Measurements from ENCODE around the gene CCNY. TPM values are rescaled to one million over a fixed set of nuclear protein-coding genes. Genes with fewer than 3 reads are reported as not detected.

Gene CCNY
- total RNA-seq, 2 experiments from 2014 or later = 64.9 to 66.9 TPM

DNA sequence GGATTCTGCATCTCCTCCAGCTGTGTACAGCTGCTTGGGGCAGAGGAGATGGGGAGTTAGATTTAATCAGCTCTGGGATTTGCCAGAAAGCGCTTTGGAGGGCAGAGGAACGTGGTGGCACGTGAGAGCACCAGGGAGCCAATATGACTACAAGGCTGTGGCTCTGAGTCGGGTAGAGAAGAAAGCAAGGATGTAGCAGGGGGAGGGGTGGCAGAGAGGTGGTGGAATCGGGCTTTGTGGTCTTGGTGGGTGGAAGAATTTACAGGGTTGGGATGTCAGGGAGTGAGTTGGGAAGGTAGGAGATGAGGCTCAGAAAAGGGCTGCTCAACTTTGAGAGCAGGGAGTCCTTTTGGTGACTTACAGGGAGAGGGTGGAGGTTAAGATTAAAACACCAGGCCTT is 113.6 kb downstream of the CCNY start:
- Mint-ChIP-seq H3K36me3 (ENCODE audit: low read depth) (peaks cover 25% of the 10 kb centered on the region), H3K4me3 (peak overlapping the region; percentile 58), H3K27ac (peak overlapping the region; percentile 93), H3K27me3 (no peaks in the 10 kb centered on the region), H3K4me1 (ENCODE audit: low read depth) (peaks cover 89% of the 10 kb centered on the region), H3K9me3 (peaks cover 5% of the 10 kb centered on the region)
- intact Hi-C loops (cut with DNase I, micrococcal nuclease) = loop anchor here in 1 of 2 experiments (5.0 to 10.0 kb wide), 2 partner anchors 113 to 325 kb away; partner anchors contain the start of genes CCNY and CREM
- no peaks in the 10 kb centered on the region for H3K27me3 ChIP-seq (ENCODE audit: control insufficient read depth in 1 of 2, insufficient read depth in 2 of 2, low read length in 2 of 2)
- peaks cover 68% of the 10 kb centered on the region for H3K4me1 ChIP-seq (ENCODE audit: insufficient read depth, low read length)
- H3K4me3 ChIP-seq (ENCODE audit: low read length) = no peak overlapping the region
- H3K36me3 ChIP-seq (ENCODE audit: insufficient read depth, low read length) = no peaks in the 10 kb centered on the region
- ChIA-PET POLR2A (interaction anchor here (0.6 kb wide), 1 partner anchor 7 kb away, joined by 4 read pairs; no protein-coding TSS in a partner anchor), CTCF (no interaction called here)
- peak overlapping the region in 1 of 2 donors; percentile 26 for H3K27ac ChIP-seq (ENCODE audit: low read depth in 1 of 2, low read length in 2 of 2)
- TF ChIP-seq, protein P1, sequence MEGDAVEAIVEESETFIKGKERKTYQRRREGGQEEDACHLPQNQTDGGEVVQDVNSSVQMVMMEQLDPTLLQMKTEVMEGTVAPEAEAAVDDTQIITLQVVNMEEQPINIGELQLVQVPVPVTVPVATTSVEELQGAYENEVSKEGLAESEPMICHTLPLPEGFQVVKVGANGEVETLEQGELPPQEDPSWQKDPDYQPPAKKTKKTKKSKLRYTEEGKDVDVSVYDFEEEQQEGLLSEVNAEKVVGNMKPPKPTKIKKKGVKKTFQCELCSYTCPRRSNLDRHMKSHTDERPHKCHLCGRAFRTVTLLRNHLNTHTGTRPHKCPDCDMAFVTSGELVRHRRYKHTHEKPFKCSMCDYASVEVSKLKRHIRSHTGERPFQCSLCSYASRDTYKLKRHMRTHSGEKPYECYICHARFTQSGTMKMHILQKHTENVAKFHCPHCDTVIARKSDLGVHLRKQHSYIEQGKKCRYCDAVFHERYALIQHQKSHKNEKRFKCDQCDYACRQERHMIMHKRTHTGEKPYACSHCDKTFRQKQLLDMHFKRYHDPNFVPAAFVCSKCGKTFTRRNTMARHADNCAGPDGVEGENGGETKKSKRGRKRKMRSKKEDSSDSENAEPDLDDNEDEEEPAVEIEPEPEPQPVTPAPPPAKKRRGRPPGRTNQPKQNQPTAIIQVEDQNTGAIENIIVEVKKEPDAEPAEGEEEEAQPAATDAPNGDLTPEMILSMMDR (IDR thresholded peaks at IDR 0.05) = no peak
- peaks cover 2 to 6% of the 10 kb centered on the region in 2 experiments for H3K9me3 ChIP-seq (ENCODE audit: control insufficient read depth in 1 of 2, insufficient read depth in 1 of 2, low read length in 2 of 2)
- ATAC-seq (ENCODE audit: poor library complexity) (no peak), DNase-seq (no peak)

DNA sequence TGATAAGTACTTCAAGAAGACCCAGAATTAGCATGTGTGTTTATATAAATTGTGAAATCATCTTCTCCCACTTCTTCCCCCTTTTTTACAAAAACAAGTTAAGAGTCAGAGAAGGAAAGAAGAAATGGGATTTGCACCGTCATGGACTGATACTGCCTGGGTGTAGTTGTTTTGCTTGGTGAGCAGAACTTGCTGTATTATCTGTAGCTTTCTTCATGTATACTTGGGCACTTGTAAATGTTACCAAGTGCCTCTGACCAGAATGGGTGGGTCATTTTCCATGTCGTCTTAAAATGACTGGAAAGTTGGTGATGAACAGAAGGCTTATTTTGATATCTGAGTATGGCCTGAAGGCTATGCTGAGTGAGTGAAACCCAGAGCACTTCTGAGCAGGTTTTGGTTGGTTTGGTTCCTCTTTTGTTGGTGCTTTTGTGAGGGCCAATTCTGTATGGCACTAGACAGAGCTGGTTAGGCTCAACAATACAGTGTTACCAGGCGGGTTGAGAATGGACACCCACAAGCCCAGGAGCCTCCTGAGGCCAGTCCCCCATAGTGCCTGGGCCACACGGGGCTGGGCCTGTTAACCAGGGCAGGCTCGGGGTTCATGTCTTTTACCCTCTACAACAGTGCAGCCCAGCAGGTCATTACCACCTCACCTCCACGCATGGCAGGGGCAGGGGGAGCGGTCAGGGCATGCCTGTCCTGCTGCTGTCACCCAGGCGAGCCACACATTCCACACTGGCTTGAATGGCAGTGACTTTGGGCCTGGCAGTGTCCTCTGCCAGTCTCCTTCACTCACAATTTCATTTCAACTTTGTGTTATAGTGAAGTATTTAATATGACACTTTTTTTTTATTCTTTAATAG is 115.1 kb downstream of the CCNY start:
- H3K27me3 Mint-ChIP-seq = no peaks in the 10 kb centered on the region
- no peak overlapping the region for H3K4me3 Mint-ChIP-seq
- H3K27ac ChIP-seq (ENCODE audit: low read depth in 1 of 2, low read length in 2 of 2) = no peak overlapping the region

DNA sequence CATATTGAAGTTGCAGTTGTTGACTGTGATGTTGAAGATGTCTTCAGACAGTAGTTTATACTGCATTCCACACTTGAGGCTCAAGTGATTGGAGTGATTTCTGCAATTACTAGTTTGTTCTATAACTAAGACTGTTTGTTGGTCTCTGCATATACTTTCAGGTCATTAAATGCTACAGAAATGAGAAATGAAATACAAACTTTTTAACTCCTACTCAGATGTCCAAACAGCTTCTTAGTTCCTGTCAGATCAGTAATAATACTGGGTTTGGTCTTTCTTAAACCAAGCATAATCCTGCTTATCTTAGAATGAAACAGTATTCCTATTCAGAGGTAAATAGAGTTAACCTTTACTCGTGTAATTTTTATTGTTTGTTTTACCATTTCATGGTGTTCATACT is 115.9 kb downstream of the CCNY start:
- POLR2A ChIA-PET = no interaction called here
- peaks cover 68% of the 10 kb centered on the region for H3K4me1 ChIP-seq (ENCODE audit: insufficient read depth, low read length)

More for the DNA sequence above, 115.1 kb downstream of the CCNY start:
- Mint-ChIP-seq H3K9me3 (no peaks in the 10 kb centered on the region), H3K4me1 (ENCODE audit: low read depth) (peaks cover 89% of the 10 kb centered on the region), H3K36me3 (ENCODE audit: low read depth) (peaks cover 14% of the 10 kb centered on the region), H3K27ac (peak overlapping the region; percentile 93)
- Histone ChIP-seq H3K9me3 (ENCODE audit: control insufficient read depth in 1 of 2, insufficient read depth in 1 of 2, low read length in 2 of 2) (peaks cover 0 to 3% of the 10 kb centered on the region in 2 experiments), H3K4me3 (ENCODE audit: low read length) (no peak overlapping the region), H3K4me1 (ENCODE audit: insufficient read depth, low read length) (peaks cover 74% of the 10 kb centered on the region), H3K27me3 (ENCODE audit: control insufficient read depth in 1 of 2, insufficient read depth in 2 of 2, low read length in 2 of 2) (no peaks in the 10 kb centered on the region), H3K36me3 (ENCODE audit: insufficient read depth, low read length) (no peaks in the 10 kb centered on the region)
- TF ChIP-seq, protein P1 (IDR thresholded peaks at IDR 0.05) = no peak
- ATAC-seq (ENCODE audit: poor library complexity) (no peak), DNase-seq (peak in 1 of 14 experiments; percentile 22)
- ChIA-PET CTCF (no interaction called here), POLR2A (no interaction called here)
- intact Hi-C loops (cut with DNase I, micrococcal nuclease) = loop anchor here in 1 of 2 experiments (5.0 kb wide), 1 partner anchor 114 kb away; the partner anchor contains the start of gene CCNY

More for the DNA sequence above, 115.9 kb downstream of the CCNY start:
- Mint-ChIP-seq H3K36me3 (ENCODE audit: low read depth) (peaks cover 12% of the 10 kb centered on the region), H3K9me3 (no peaks in the 10 kb centered on the region), H3K4me1 (ENCODE audit: low read depth) (peaks cover 88% of the 10 kb centered on the region), H3K27ac (no peak overlapping the region), H3K4me3 (no peak overlapping the region), H3K27me3 (no peaks in the 10 kb centered on the region)
- H3K9me3 ChIP-seq (ENCODE audit: control insufficient read depth in 1 of 2, insufficient read depth in 1 of 2, low read length in 2 of 2) = no peaks in the 10 kb centered on the region
- H3K27ac ChIP-seq (ENCODE audit: low read depth in 1 of 2, low read length in 2 of 2) = no peak overlapping the region
- intact Hi-C loops (cut with DNase I, micrococcal nuclease) = loop anchor here in 1 of 2 experiments (5.0 kb wide), 1 partner anchor 115 kb away; the partner anchor contains the start of gene CCNY
- no peak for ATAC-seq (ENCODE audit: poor library complexity)
- H3K4me3 ChIP-seq (ENCODE audit: low read length) = no peak overlapping the region
- no peak for DNase-seq
- TF ChIP-seq, protein P1 (IDR thresholded peaks at IDR 0.05) = no peak
- H3K36me3 ChIP-seq (ENCODE audit: insufficient read depth, low read length) = no peaks in the 10 kb centered on the region
- no peaks in the 10 kb centered on the region for H3K27me3 ChIP-seq (ENCODE audit: control insufficient read depth in 1 of 2, insufficient read depth in 2 of 2, low read length in 2 of 2)
- CTCF ChIA-PET = no interaction called here
